GM19395 (cell line): ENCODE results near the gene ELF4.
A peak's percentile ranks its signal among the peaks of the same experiment; 100 is the strongest.

Experiments used
- ATAC-seq: cut with Tn5 transposase; IDR thresholded peaks from one replicate; pipeline ENCODE4 v1.9.1; 2021; ENCODE audit warnings: mild to moderate bottlenecking, moderate library complexity; ENCODE audit not compliant: unreplicated experiment

ELF4 gene

DNA sequence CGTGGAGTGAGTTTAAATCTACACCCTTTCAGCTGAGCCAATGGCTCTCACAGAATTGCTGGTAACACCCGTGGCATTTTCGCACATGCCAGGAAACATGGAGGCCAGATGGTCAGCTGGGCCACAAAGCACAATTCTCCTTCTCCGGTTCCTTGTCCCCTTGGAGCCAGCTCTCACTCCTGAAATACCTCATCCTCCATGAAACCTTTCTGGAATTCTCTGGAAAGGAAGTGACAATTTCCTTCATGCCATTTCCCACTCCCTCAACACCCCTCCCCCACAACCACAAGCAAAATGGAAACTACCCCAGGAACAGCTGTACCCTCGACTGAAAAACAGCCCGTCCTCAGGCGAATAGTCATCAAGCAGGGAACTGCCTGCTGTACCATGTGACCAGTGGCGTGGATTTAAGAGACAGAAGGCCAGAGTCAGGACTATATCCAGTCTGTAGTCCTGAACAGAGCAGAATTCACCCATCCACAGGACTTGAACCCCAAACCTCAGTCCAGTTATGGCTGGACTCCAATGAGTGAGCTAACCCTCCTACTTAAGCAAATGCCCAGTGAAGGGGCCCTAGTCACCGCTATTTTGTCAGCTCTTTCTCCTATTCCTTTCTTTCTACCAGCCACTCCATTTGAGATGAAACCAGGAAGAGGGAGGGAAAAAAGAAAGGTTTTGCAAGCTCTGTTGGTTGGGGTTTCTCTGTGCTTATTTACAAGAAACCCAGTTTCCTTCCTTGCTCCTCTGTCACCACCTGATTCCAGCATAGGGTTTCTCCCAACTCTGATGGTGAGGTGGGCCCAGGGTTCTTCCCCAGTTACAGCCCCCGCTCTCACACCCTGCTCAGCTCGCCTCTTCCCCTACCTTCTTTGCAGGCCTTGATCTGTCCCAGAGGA is 24.5 kb downstream of the ELF4 start:
- no peak for ATAC-seq

GRCh38 chrX:130084631-130085237 is 25.6 kb downstream of the ELF4 start:
- ATAC-seq: peak; percentile 50

DNA sequence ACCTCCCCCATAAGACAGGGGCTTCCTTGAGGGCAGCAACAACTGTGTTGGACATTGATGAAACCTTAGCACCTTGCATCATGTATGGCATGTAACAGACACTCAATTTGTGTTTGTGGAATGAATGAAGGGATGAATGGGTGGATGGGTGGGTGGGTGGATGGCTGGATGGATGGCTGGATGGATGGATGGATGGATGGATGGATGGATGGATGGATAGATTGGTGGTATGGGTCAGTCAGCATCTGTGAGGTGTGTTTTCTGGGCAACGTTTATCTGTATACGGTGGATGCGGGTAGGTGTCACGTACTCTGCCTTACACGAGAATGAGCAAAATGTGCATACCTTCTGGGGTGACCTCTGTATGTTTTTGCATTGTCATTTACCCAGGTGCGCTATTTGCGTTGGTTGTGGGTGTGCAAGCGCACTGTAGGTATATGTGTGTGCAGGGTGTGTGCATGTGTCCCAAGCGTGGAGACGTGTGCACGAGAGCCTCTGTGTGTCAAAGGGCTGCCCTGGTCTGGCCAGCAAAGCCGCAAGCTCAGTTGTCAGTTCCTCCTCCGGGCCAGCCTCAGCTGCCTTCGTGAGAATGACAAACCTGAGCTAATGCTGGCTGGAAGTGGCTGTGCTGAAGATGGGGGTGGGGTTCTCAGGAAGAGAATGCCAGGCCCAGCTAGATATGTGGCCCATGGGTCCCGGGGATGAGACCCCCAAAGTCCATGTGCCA is 26.5 kb downstream of the ELF4 start:
- ATAC-seq: peak; percentile 29

GRCh38 chrX:130083107-130083490 is 27.2 kb downstream of the ELF4 start:
- no peak for ATAC-seq

- ATAC-seq: peak; percentile 60
Measured at GRCh38 chrX:130082244-130083106, 27.8 kb downstream of the ELF4 start.

- ATAC-seq: no peak
Measured at GRCh38 chrX:130081421-130082045, 28.8 kb downstream of the ELF4 start.

DNA sequence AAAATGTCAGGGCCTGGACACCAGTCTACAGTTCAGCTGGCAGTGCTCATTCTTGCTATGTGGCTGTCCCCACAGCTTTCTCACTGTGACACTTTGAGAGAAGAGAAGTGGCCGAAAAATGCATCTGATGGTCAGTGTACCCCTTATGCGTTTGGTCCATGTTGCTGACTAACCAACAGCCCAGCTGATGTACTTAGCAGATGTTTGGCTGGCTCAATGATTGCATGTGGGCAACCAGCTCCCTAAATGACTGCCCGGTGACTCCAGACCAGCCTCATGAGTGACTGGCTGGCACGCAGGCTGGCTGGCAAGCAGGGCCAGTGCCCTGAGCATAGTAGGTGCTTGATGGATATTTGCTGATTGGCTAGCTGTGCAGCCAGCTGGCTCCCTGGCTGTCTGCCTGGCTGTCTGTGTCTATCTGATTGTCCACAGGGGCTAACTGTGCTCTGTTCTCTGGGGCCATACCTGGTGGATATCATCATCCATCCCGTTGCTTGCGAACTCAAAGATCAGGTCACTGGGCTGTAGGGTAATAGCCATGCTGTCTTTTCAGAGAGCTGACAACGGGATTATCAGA is 29.4 kb downstream of the ELF4 start:
- no peak for ATAC-seq

DNA sequence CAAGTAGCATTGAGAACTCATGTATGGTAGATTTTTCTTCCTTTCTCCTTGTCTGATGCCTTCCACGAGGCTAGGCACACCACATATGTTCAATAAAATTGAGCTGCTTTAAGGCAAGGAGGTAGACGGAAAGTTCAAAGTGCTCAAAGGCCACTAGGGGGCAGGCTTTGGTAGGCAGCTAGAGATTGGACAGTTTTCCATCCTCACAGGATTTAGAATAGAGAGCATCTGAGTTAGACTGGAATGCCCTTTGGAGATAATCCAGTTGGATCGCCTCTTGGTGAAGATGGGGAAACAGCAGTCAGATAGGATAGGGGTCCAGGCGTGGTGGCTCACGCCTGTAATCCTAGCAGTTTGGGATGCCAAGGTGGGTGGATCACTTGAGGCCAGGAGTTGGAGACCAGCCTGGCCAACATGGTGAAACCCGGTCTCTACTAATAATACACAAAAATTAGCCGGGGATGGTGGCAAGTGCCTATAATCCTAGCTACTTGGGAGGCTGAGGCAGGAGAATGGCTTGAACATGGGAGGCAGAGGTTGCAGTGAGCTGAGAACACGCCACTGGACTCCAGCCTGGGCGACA is 30.4 kb downstream of the ELF4 start:
- no peak for ATAC-seq

GRCh38 chrX:130075777-130076176 is 34.5 kb downstream of the ELF4 start:
- ATAC-seq: no peak

DNA sequence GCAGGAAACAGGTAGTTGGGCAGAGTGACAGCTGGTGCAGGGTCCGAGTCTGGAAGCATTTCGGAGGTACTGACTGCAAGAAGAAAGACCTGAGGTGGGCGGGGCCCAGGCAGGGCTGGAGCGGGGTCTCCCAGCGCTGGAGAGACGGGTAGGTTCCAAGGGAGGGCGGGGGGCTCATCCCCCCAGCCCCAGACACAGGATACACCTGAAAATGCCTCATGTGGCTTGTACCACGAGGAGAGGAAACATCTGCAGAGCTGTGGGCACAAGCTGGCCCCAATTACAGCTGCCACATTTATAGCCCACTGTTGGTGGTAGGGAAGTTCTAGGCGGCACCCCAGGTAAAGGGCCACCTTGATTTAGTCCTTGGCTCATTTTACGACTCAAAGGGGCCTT is 38.0 kb downstream of the ELF4 start:
- ATAC-seq: no peak

- ATAC-seq: no peak
Measured at GRCh38 chrX:130071611-130072344, 38.5 kb downstream of the ELF4 start.

DNA sequence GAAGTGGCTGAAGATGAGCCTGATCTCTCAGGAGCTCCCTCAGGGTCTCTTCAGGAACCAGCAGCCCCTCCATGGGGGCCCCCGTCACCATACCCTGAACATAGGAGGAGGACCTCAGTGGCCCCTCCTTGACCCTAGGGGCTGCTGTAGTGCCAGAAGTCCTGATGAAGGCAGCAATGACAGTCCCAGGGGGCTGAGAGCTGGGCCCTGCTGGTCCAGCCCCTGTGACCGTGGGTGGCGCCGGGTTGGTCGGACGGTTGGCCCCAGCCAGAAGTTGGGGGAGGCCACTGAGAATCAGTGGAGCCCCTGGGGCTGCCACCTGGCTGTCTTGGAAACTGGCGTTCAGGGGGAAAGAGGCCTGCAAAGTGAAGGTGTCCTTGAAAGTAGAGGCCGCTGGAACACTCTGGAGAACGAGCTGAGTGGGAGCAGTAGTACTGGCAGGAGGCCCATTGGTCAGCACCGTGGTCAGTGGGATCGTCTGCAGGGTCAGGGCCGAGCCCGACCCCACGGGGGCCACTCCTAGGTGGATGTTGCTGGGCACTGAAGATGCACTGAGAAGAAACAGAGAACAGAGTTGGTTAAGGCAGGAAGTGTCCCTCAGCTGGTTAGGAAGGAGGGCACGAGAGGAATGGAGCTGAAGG is 43.2 kb downstream of the ELF4 start:
- no peak for ATAC-seq

DNA sequence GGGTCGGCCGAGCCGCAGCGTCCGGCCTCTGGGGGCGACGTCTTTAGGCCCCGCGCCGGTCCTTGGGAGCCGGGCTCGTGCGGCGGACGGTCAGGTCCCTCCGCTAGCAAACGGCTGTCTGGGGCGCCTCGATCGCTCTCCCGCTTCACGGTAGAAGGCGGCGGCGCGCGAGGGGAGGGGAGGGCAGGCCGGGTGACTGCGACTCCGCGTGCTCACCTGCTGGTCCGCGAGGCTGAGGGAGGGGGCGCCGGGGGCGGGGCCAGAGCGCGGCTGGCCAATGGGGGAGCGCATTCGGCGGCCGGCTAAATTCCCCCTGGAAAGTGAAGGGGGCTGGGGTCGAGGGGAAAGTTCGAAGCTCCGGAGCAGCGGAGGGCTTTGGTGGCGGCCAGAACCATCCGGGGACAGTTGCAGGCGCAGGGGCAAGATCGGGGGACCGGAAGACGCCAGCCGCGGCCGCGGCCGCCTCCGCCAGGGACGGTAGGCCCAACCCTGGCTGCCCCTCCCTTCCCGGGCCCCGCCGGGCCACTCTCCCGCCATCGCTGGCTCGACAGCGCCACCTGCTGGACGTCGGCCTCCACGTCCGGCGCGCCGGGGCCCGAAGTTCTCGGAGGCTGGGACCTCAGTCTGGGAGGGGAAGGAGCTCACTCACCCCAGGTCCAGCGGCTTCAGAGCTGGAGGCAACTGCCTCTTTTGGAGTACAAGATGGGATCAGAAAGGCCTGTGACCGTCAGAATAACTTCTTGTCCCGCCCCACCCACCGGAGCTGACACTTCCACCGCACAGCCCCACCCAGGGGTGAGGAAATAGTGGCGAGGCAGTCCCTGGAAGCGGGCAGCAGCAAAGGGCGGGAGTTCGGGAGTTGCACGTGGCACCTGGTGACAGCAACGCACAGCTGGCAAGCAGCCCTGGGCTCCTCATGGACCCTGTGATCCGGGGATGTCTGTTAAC is 49.9 kb downstream of the ELF4 start:
- ATAC-seq: peak; percentile 89

DNA sequence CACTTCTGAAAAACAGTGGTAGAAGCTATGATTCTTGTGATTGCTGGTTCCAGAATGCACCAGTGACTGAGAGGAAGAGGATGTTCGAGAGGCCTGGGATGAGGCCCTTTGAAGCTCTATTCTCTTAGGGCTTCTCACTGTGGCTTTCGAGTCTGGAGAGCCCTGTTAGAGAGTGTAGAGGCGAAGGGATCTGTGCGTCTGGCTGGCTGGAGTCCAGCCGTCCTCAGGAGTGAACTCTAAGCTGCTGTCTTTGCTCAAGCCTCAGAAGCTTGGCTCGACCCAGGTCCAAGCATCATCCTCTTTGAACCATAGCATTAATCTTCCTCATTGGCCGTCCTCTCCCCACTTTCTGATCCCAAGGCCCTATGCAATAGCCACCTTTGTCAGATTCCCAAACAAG is 51.6 kb downstream of the ELF4 start:
- ATAC-seq: no peak

DNA sequence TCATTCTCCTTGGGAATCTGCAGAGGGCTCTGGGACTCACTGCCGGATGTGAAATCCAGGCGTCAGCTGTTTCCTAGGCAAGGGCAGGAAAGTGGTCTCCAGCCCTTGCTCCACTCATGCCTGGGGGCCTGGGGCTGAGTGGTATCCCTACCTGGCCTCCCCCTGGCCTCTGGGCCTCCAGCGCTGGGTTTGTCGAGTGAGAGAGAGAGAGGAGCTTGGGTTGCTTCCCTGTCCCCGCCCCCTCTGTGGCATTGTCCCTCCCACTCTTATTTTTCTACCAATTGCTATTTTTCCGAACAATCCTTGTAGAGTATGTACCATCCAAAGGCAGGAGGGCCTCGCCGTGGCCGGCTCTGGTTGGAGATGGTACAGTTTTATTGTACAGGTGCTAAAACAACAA is 53.1 kb downstream of the ELF4 start:
- no peak for ATAC-seq

- ATAC-seq: no peak
Measured at GRCh38 chrX:130055899-130056298, 54.4 kb downstream of the ELF4 start.

DNA sequence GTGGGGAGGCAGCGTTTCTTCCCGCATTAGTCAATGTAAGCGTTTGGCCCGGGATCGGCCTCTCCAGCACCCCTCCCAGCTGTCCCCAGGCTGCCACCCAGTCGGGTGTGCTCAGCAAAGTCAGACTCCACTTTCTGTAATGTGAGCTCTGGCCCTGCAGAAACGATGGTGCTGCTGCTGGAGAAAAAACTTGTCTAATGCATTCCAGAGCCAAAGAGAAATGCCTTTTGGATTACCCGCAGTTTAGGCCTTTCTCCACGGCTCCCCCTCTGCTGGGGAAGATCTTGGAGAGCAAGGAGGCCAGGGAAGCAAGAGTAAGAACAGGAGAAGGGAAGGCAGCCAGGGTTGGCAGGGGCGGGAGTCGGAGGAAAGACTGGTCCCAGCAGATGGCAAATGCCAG is 55.2 kb downstream of the ELF4 start:
- no peak for ATAC-seq
